Stimulated activated naive CD4-positive, alpha-beta T cell (primary cell): ENCODE data around the gene TLR9.
A peak's percentile ranks its signal among the peaks of the same experiment; 100 is the strongest.
"Not testable (repeated sequence)": the region's sequence is repeated elsewhere in the genome, so short reads cannot be mapped to it uniquely, and the experiment has no call there.

Source experiments
- DNase-seq, 6 experiments: peaks; one replicate each; lab custom pipeline; 2025; lab: John Stamatoyannopoulos, UW

The TLR9 gene, protein sequence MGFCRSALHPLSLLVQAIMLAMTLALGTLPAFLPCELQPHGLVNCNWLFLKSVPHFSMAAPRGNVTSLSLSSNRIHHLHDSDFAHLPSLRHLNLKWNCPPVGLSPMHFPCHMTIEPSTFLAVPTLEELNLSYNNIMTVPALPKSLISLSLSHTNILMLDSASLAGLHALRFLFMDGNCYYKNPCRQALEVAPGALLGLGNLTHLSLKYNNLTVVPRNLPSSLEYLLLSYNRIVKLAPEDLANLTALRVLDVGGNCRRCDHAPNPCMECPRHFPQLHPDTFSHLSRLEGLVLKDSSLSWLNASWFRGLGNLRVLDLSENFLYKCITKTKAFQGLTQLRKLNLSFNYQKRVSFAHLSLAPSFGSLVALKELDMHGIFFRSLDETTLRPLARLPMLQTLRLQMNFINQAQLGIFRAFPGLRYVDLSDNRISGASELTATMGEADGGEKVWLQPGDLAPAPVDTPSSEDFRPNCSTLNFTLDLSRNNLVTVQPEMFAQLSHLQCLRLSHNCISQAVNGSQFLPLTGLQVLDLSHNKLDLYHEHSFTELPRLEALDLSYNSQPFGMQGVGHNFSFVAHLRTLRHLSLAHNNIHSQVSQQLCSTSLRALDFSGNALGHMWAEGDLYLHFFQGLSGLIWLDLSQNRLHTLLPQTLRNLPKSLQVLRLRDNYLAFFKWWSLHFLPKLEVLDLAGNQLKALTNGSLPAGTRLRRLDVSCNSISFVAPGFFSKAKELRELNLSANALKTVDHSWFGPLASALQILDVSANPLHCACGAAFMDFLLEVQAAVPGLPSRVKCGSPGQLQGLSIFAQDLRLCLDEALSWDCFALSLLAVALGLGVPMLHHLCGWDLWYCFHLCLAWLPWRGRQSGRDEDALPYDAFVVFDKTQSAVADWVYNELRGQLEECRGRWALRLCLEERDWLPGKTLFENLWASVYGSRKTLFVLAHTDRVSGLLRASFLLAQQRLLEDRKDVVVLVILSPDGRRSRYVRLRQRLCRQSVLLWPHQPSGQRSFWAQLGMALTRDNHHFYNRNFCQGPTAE

DNA sequence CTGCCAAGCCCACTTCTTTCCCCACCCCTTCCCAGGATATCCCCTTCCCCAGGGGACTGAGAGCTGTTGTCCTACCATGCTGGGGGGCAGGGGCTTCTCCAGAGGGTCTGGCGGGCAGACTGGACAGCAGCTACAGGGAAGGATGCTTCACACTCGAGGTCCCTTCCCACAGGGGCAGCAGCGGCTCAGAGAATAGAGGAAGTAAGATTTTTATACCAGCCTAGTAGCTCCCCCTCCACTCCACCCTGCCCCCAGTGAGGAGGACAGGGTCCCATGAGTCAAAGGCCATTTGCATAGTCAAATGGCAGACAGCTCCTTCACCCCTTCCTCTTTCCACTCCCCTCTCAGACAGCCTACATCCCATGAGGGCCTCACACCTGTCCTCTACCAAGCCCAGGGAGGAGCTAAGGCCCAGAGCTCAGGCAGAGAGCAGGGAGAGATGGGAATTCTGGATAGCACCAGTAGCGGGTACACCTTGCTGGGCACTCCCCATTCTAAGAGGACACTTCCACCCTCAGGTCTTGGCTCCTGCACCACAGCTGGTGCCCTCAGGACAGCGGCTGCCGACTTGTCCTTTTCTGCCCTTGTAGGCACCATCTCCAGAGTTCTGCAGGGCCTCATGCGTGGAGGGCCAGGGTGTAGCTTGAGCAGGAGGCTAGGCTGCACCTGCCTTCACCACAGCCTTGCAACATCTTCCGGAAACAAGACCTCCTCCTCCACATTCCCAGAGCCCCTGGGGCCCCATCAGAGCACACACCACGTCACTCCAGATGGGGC, at the start of gene TLR9:
Gene TLR9, minus strand, starts transcription at position 194 of the 777 bp plus-strand sequence. Its CDS starts 116 bp downstream, at position 78.
- DNase-seq = peak in 1 of 6 experiments; percentile 19

DNA sequence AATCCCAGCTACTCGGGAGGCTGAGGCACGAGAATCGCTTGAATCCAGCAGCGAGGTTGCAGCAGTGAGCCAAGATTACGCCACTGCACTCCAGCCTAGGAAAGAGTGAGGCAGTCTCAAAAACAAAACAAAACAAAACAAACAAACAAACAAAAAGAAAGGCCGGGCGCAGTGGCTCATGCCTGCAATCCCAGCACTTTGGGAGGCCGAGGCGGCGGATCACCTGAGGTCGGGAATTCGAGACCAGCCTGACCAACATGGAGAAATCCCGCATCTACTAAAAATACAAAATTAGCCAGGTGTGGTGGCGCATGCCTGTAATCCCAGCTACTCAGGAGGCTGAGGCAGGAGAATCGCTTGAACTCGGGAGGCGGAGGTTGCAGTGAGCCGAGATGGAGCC, 49.3 kb upstream of the TLR9 start:
- DNase-seq = not testable (repeated sequence)

DNA sequence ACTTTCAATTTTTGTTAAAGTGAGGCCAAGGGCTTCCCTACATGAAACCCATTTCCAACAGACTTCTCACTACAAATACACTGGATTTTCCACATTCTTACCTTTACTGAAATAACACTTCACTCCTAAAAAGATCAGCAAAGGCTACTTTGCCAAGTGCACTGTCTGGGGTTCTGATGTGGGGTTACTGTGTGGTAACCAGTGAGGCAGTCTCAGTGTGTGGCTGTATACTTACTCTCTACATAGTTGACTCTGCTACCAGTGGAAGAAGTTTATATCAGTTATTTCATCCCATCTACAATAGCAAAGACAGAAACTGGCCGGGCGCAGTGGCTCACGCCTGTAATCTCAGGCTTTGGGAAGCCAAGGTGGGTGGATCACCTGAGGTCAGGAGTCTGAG, 47.4 kb upstream of the TLR9 start:
- no peak for DNase-seq

DNA sequence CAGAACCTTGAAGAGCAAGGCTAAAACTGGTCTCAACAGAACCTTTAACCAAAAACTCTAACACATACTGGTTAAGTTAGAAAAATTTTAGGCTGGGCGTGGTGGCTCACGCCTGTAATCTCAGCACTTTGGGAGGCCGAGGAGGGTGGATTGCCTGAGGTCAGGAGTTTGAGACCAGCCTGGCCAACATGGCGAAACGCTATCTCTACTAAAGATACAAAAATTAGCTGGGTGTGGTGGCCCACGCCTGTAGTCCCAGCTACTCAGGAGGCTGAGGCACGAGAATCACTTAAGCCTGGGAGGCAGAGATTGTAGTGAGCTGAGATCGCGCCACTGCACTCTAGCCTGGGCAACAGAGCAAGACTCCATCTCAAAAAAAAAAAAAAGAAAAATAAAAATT, 46.7 kb upstream of the TLR9 start:
- not testable (repeated sequence) for DNase-seq

DNA sequence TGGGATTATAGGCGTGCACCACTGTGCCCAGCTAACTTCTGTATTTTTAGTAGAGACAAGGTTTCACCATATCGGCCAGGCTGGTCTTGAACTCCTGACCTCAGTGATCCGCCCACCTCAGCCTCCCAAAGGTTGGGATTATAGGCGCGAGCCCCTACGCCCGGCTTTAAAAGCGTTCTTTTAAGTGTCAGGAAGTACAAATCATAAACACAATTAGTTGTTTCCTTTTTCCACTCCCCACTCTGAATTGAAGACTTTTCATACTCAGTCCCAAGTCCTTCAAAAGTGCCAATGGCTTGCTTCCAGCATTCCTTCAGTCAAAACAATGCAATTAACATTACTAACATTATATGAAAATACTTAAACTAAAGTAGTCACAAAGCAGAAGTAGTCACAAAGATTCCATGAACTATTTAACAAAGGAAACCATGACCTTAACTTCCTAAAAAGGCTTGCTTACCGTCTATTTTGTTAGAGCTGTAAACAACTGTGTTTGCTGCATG, 44.9 kb upstream of the TLR9 start:
- DNase-seq = no peak

DNA sequence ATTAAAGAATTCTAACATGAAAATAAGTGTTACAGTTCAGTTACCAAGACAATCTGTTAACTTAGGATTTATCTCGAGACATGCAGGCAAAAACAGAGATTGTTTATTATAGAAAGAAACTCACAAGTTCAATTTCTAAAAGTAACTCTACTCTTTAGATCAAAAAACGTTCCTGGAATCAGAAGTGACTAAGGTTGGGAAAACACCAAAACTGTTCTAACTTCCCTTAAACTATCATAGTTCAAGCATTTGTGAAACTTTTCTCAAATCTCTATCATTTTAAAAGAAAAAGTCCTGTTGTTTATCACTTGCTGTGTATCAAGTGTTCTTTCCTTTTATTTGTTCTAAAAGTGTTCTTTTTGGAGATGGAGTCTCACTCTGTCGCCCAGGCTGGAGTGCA, 44.3 kb upstream of the TLR9 start:
- no peak for DNase-seq

DNA sequence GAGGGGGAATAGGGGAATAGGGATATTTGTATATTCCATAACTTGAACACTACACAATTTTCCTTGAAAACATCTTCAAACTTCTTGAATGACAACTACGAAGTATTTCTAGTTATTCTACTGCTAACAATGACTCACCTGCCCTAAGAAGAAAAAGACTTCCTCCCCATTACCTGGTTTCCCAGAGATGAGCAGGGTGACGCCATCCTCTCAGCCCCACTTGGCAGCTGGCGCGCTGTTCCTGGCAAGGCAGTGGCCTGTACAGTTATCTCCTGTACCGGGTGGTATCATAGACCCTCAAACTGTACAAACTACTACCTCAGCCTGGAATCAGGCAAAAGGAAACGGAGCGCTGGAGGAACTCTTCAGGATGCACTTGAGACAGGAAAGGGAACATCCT, 42.6 kb upstream of the TLR9 start:
- peak in 3 of 6 experiments; percentile 28 to 32 (median 29) for DNase-seq

DNA sequence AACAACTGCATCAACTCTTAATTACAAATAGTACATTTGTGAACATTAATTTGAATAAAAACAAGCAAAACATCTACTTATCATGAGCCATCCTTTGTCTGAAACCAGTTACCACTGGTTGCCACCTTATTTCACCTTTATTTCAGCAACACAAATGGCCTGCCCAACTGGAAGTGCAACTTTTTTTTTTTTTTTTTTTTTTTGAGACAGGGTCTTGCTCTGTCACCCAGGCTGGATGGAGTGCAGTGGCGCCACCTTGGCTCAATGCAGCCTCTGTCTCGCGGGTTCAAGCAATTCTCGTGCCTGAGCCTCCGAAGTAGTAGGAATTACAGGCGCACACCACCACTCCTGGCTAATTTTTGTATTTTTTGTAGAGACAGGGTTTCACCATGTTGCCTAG, 39.9 kb upstream of the TLR9 start:
- DNase-seq = no peak

DNA sequence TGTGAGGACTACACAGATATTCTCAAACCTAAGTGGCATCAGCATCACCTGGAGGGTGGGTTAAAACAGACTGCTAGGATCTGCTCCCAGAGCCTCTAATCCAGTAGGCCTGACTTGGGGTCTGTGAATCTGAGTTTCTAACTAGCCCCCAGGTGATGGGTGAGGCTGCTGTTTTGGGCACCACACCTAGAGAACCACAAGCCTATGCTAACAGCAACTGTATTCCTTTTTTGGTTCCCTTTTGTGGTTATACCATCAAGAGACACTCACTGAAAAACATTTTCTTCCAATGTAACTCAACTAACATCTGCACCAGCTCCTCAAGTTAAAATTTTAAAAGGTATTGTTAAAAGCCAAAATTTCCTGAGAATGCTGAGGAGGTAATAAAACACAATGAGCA, 37.0 kb upstream of the TLR9 start:
- DNase-seq = peak in 1 of 6 experiments; percentile 18

DNA sequence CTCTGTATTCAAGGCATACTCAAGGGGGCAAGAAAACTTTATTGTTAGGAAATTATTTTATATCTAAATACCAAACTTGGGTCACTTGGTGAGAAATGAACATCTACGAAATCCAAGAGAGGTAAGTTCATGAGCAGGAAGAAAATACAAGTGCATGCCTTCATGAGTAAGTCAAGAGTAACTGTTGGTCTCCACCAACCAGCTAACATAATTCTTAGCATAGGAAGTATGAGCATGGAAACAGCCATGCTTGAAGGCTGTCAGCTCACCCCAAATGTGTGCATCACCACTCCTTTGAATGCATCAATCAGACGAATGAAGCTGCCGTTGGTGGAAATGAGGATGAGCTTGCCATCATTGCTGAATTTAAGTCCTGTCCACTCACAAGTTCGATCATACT, 34.0 kb upstream of the TLR9 start:
- DNase-seq = no peak

DNA sequence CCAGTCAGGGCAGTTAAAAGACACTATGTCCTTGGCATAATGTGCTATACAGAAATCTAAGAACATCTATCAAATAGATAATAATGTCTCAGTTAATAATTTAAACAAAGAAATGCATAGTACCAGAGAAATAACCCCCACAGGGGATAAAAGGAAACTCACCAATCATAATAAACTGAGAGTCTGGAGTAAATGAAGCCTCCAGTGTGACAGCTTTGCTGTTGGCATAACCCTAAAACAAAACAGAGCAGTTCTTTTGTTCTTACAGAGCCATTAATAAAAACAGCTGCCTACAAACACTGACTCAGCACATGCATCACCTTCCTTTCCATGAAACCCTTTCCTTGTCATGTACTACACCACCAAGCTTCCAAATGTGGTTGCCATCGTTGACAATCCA, 33.6 kb upstream of the TLR9 start:
- DNase-seq = no peak

DNA sequence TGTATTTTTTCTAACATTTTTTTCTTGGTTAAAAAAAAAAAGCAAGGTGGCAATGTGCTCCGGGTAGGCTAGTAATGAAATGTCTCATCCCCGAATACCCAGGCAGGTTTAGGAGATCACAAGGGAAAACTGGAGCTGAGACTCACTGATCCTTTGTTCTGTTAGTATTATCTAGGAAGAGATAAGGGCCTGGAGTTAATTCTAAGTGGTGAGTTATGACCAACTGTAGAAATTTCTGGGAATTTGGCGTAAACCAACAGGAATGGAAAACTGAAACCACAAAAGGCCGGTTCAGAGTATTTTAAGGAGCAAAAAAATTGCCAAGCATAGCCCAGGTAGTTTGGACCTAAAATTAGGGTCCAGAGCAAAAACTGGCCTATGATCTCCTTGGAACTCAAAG, 32.5 kb upstream of the TLR9 start:
- no peak for DNase-seq

DNA sequence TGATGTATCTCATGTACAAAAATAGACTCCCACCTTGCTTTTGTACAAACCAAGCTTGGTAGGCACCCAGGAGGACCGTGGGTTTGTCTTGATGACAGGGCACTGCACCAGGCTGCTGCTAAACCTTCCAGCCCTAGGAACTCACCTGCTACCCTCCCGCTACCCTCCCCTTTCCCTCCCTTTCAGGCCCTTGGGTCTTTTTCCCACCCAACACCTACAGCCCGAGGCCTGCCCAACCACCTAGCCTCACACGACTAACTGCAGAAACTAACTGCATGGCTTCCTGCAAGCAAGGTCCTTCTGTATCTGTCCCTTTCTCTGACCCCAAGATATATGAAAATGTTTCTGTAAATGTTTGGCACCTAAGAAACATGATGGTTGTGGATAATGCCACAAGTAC, 31.2 kb upstream of the TLR9 start:
- no peak for DNase-seq

DNA sequence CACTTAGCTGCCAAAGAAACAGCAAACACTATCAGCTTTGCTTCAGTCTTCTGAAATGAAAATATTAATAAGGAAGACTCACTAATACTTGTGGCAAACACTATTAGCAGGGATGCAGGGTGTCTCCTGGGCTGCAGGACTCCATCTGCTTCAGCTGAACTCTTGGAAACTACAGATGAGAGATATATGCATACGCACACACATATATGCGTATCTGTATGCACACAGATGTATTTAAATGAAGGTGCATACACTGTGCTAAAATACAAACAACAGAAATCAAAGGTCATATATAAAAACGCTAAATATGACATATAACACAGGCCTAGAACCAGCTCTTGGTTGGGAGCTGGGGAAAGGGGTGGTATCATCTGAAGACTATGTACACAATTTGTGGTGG, 30.7 kb upstream of the TLR9 start:
- no peak for DNase-seq

DNA sequence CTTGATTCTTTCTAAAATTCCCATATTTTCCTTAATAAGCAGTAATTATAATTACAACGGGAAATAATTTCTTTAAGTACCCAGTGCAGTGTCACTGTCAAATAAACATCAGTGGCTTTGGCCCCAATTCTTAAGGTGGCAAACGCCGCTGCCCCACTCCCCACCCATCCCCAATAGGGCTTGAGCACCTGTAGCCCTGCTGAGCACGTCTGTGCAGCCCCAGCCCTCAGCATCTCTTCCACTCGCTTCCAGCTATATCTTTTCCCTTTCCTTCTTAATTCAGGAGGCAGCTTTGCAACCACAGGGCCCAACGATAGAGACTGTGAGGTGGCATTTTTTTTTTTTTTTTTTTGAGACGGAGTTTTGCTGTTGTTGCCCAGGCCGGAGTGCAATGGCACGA, 29.2 kb upstream of the TLR9 start:
- DNase-seq = no peak

DNA sequence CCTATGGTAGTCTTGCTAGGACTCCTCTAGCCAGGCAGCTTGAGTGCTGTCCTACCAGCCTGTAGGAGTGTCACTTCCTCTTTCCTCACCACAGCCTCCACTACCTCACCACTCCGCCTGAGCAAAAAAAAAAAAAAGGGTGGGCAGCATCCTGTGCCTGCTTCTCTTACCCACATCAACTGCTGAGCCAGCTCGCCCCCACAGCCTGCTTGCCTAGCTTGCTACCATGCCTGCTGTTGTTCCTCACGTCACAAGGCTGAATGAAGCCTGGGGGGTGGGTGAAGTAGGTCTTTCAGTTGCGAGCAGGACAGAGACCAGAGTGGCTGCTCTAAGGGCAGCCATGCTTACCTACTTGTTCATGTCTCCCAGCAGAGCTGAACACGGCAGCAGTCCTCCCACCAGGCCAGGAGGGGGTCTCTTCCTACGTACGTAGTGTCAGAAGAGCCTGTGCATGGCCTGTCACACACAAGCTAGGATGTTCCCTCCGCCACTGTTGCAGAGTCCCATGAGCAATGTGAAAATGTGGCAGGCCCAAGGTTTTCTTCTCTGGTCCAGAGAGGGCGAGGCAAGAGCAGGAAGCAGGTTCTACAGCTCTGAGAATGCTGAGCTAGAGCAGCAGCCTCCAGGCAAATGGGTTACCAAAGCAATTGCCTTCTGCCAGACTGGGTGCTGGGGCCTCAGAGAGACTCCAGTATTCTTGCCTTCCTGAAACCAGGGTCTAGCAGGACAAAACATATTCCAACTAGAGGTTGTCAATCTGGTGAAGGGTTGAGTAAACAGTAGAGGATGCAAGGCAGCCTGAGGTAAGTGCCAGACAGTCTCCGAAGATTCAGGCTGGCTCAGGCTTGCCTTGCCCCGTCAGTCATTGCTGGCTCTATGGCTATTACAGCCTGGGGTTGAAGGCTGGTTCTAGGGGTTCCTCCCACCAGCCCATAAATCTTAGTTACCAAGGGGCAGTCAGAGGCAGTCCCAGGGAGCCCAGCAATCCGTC, 28.2 kb upstream of the TLR9 start:
- DNase-seq = peak; percentile 75 to 96 (median 86)

DNA sequence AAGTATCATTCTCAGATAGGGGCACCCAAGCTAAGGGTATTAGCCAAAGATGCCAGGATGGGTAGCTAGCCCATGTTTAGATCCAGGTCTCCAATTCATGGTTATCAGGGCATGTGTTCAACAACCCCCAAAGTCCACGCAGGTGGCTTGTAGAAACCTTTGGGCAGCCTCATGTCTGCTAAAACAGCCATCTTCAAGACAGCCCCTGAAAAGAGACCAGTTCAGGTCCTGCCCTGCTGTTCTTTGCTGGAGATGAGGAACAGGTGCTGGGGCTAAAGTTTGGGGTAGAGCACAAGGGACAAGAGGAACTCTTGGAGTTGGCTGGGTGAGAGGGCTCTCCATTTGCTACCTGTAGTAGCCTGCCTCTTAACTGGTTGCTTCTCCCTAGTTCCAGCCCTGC, 24.7 kb upstream of the TLR9 start:
- no peak for DNase-seq

DNA sequence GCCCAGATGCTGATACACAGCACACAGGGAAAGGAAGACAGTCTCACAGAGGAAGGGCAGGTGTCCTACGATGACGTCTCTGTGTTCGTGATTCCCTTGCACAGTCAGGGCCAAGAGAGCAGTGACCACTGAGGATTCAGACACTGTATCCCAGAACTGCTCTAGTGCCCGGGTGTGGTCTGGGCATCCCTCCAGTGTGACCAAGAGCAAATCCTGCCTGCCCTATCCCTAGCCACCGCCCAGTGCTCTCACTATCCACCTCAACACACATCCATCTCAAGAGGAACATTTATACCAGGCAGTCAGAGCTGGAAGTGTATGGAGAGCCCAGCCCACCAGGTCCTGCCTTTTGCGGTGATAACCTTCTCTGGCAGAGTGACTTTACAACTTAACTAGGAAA, 24.2 kb upstream of the TLR9 start:
- DNase-seq = no peak

DNA sequence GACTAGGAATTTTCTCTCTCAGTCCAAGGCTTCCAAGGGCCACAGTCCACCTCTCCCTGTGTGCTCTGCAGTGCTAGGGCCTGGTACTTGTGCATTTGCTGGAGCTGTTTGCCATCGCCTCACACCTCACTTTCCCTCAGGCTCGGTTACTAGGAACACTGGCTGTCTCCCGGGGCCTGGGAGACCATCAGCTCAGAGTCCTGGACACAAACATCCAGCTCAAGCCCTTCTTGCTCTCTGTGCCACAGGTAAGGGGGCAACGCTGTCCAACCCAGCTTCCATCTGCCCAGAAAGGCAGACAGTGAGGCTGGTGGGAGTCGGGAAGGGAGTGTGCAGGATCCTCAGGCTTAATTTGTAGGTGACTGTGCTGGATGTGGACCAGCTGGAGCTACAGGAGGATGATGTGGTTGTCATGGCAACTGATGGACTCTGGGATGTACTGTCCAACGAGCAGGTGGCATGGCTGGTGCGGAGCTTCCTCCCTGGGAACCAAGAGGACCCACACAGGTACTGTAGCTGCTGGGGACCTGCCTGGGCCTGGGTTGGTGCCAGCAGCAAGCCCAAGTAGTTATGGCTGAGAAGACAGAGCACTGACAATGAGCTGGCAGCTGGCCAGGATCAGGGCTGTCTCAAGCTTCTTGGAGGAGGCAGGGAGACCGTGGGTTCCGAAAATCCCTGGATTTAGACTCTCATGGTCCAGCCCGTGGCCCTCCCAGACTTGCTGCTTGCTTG, 23.5 kb upstream of the TLR9 start:
- DNase-seq = peak in 1 of 6 experiments; percentile 28

DNA sequence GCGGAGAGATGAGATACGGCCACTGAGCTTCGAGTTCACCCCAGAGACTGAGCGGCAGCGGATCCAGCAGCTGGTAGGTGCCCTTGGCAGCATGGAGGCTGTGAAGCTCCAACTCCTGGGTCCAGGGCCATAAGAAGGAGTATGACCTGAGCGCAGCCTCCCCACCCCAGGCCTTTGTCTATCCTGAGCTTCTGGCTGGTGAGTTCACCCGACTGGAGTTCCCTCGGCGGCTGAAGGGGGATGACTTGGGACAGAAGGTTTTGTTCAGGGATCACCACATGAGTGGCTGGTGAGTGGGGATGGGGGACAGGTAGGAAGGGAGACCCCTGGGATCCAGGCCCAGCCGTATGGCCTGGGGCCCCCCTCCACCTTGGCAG, 22.7 kb upstream of the TLR9 start:
- DNase-seq = no peak
